ENCODE results near the gene PPM1N. TPM values are rescaled to one million over a fixed set of nuclear protein-coding genes. Genes with fewer than 3 reads are reported as not detected.

PPM1N gene
- total and polyA plus RNA-seq, 2 of the 13 experiments (the other 11 are each of a cell fraction or from before 2014, with no cell fraction given), result 0.31 to 1.8 TPM

DNA sequence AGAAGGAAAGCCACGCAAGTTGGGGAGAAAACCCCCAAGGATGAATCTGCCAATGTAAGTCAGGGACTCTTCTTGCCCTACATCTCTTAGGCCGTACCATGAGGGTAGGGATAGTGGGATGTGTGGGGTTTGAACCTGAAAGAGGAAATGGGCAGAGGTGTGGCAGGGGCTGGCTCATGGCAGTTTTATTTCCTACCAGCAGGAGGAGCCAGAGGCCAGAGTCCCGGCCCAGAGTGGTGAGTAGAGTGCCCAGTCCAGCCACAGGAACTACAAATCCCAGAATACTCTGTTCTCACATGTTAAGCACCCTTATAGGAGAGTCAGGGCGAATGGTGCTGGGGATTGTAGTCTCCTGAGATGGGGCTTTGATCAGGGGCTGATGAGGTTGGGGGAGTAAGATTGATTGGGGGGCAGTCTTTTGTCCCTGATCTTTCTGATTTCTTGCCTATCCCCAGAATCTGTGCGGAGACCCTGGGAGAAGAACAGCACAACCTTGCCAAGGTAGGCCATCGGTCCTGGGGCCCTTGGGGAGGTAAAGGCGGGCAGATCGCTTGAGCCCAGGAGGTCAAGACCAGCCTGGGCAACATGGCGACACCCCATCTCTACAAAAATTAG is 25.5 kb downstream of the PPM1N start (continued):
- no peak for TF ChIP-seq FOSL1 (CRISPR knock-in tag; IDR thresholded peaks at IDR 0.05; ENCODE audit: borderline replicate concordance)
- TF ChIP-seq TBX2 (CRISPR knock-in tag; IDR thresholded peaks at IDR 0.05; ENCODE audit: borderline replicate concordance), result no peak
- no peak for TF ChIP-seq ZNF790 (CRISPR knock-in tag; IDR thresholded peaks at IDR 0.05; ENCODE audit: borderline replicate concordance)
- TF ChIP-seq ZNF3 (CRISPR knock-in tag; IDR thresholded peaks at IDR 0.05), result no peak
- no peak for TF ChIP-seq ZNF296 (CRISPR knock-in tag; conservative IDR thresholded peaks at IDR 0.05)
- TF ChIP-seq CHD2 (IDR thresholded peaks at IDR 0.05; ENCODE audit: low read depth, low read length), result no peak
- TF ChIP-seq, protein P1, sequence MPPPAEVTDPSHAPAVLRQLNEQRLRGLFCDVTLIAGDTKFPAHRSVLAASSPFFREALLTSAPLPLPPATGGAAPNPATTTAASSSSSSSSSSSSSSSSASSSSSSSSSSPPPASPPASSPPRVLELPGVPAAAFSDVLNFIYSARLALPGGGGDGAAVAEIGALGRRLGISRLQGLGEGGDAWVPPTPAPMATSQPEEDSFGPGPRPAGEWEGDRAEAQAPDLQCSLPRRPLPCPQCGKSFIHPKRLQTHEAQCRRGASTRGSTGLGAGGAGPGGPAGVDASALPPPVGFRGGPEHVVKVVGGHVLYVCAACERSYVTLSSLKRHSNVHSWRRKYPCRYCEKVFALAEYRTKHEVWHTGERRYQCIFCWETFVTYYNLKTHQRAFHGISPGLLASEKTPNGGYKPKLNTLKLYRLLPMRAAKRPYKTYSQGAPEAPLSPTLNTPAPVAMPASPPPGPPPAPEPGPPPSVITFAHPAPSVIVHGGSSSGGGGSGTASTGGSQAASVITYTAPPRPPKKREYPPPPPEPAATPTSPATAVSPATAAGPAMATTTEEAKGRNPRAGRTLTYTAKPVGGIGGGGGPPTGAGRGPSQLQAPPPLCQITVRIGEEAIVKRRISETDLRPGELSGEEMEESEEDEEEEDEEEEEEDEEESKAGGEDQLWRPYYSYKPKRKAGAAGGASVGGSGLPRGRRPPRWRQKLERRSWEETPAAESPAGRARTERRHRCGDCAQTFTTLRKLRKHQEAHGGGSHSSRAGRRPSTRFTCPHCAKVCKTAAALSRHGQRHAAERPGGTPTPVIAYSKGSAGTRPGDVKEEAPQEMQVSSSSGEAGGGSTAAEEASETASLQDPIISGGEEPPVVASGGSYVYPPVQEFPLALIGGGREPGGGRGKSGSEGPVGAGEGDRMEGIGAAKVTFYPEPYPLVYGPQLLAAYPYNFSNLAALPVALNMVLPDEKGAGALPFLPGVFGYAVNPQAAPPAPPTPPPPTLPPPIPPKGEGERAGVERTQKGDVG (CRISPR knock-in tag; IDR thresholded peaks at IDR 0.05; ENCODE audit: borderline replicate concordance), result no peak
- TF ChIP-seq FIP1L1 (IDR thresholded peaks at IDR 0.05; ENCODE audit: borderline replicate concordance, insufficient read depth, low read depth, low read length), result no peak
- TF ChIP-seq ZNF619 (CRISPR knock-in tag; IDR thresholded peaks at IDR 0.05), result no peak
- no peak for TF ChIP-seq KAT2B (IDR thresholded peaks at IDR 0.05; ENCODE audit: borderline replicate concordance, low read depth, low read length)
- TF ChIP-seq GZF1 (CRISPR knock-in tag; IDR thresholded peaks at IDR 0.05), result no peak
- TF ChIP-seq, protein P2, sequence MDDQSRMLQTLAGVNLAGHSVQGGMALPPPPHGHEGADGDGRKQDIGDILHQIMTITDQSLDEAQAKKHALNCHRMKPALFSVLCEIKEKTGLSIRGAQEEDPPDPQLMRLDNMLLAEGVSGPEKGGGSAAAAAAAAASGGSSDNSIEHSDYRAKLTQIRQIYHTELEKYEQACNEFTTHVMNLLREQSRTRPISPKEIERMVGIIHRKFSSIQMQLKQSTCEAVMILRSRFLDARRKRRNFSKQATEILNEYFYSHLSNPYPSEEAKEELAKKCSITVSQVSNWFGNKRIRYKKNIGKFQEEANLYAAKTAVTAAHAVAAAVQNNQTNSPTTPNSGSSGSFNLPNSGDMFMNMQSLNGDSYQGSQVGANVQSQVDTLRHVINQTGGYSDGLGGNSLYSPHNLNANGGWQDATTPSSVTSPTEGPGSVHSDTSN (CRISPR knock-in tag; IDR thresholded peaks at IDR 0.05; ENCODE audit: borderline replicate concordance), result no peak
- no peak for TF ChIP-seq CHCHD3 (CRISPR knock-in tag; IDR thresholded peaks at IDR 0.05)
- TF ChIP-seq ZNF660 (CRISPR knock-in tag; IDR thresholded peaks at IDR 0.05; ENCODE audit: borderline replicate concordance, low read depth), result no peak
- TF ChIP-seq MEF2D (CRISPR knock-in tag; IDR thresholded peaks at IDR 0.05), result no peak
- no peak for TF ChIP-seq SMAD1 (CRISPR knock-in tag; IDR thresholded peaks at IDR 0.05; ENCODE audit: borderline replicate concordance, low read depth)
- TF ChIP-seq, protein P3, sequence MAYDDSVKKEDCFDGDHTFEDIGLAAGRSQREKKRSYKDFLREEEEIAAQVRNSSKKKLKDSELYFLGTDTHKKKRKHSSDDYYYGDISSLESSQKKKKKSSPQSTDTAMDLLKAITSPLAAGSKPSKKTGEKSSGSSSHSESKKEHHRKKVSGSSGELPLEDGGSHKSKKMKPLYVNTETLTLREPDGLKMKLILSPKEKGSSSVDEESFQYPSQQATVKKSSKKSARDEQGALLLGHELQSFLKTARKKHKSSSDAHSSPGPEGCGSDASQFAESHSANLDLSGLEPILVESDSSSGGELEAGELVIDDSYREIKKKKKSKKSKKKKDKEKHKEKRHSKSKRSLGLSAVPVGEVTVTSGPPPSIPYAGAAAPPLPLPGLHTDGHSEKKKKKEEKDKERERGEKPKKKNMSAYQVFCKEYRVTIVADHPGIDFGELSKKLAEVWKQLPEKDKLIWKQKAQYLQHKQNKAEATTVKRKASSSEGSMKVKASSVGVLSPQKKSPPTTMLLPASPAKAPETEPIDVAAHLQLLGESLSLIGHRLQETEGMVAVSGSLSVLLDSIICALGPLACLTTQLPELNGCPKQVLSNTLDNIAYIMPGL (CRISPR knock-in tag; IDR thresholded peaks at IDR 0.05; ENCODE audit: borderline replicate concordance in 1 of 2, low read depth in 1 of 2), result peak in 1 of 2 experiments; percentile 45; a peak in 1 of 4 replicates
- no peak for TF ChIP-seq ZNF101 (CRISPR knock-in tag; IDR thresholded peaks at IDR 0.05; ENCODE audit: borderline replicate concordance, low read depth)
- TF ChIP-seq ZSCAN29 (CRISPR knock-in tag; conservative IDR thresholded peaks at IDR 0.05), result no peak
- no peak for TF ChIP-seq PAWR (CRISPR knock-in tag; IDR thresholded peaks at IDR 0.05; ENCODE audit: borderline replicate concordance)
- TF ChIP-seq ZKSCAN5 (CRISPR knock-in tag; IDR thresholded peaks at IDR 0.05), result no peak
- TF ChIP-seq, protein P4, sequence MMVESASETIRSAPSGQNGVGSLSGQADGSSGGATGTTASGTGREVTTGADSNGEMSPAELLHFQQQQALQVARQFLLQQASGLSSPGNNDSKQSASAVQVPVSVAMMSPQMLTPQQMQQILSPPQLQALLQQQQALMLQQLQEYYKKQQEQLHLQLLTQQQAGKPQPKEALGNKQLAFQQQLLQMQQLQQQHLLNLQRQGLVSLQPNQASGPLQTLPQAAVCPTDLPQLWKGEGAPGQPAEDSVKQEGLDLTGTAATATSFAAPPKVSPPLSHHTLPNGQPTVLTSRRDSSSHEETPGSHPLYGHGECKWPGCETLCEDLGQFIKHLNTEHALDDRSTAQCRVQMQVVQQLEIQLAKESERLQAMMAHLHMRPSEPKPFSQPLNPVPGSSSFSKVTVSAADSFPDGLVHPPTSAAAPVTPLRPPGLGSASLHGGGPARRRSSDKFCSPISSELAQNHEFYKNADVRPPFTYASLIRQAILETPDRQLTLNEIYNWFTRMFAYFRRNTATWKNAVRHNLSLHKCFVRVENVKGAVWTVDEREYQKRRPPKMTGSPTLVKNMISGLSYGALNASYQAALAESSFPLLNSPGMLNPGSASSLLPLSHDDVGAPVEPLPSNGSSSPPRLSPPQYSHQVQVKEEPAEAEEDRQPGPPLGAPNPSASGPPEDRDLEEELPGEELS (CRISPR knock-in tag; IDR thresholded peaks at IDR 0.05), result no peak
